ENCODE results near the gene DEPDC7.
"Not testable (repeated sequence)": the region's sequence is repeated elsewhere in the genome, so short reads cannot be mapped to it uniquely, and the experiment has no call there.

DEPDC7 gene

GRCh38 chr11:33015621-33016551, at the start of gene DEPDC7:
Gene DEPDC7, plus strand, starts transcription at chr11:33015878. Its CDS starts 78 bp downstream, at chr11:33015956.
- DNase-seq = peak; percentile 90

GRCh38 chr11:32968541-32968940, 47.1 kb upstream of the DEPDC7 start:
- DNase-seq = no peak

GRCh38 chr11:32972233-32972632, 43.4 kb upstream of the DEPDC7 start:
- DNase-seq = not testable (repeated sequence)

GRCh38 chr11:32972781-32973180, 42.9 kb upstream of the DEPDC7 start:
- DNase-seq = no peak

GRCh38 chr11:32982626-32983025, 33.1 kb upstream of the DEPDC7 start:
- no peak for DNase-seq

- DNase-seq = no peak
Observed at GRCh38 chr11:32983506-32983905, 32.2 kb upstream of the DEPDC7 start.

- DNase-seq = no peak
Observed at GRCh38 chr11:32985600-32985999, 30.1 kb upstream of the DEPDC7 start.

GRCh38 chr11:32987851-32988250, 27.8 kb upstream of the DEPDC7 start:
- no peak for DNase-seq

- DNase-seq = no peak
Observed at GRCh38 chr11:32990481-32990880, 25.2 kb upstream of the DEPDC7 start.

GRCh38 chr11:32991427-32991826, 24.3 kb upstream of the DEPDC7 start:
- DNase-seq = no peak

- DNase-seq = no peak
Observed at GRCh38 chr11:32991898-32992297, 23.8 kb upstream of the DEPDC7 start.

- DNase-seq = peak; percentile 88
Observed at GRCh38 chr11:33000181-33000580, 15.5 kb upstream of the DEPDC7 start.

- DNase-seq = no peak
Observed at GRCh38 chr11:33001281-33001680, 14.4 kb upstream of the DEPDC7 start.

GRCh38 chr11:33001751-33002542, 13.7 kb upstream of the DEPDC7 start:
- no peak for DNase-seq

GRCh38 chr11:33005175-33005574, 10.5 kb upstream of the DEPDC7 start:
- no peak for DNase-seq

GRCh38 chr11:33006010-33006409, 9.7 kb upstream of the DEPDC7 start:
- no peak for DNase-seq

- no peak for DNase-seq
Observed at GRCh38 chr11:33013755-33014154, 1.9 kb upstream of the DEPDC7 start.

GRCh38 chr11:33016654-33017053, 976 bp downstream of the DEPDC7 start:
- DNase-seq = no peak

GRCh38 chr11:33017478-33017877, 1.8 kb downstream of the DEPDC7 start:
- no peak for DNase-seq

- no peak for DNase-seq
Observed at GRCh38 chr11:33017965-33018364, 2.3 kb downstream of the DEPDC7 start.

GRCh38 chr11:33018840-33019239, 3.2 kb downstream of the DEPDC7 start:
- no peak for DNase-seq

- no peak for DNase-seq
Observed at GRCh38 chr11:33021501-33021900, 5.8 kb downstream of the DEPDC7 start.

GRCh38 chr11:33021937-33022336, 6.3 kb downstream of the DEPDC7 start:
- no peak for DNase-seq

GRCh38 chr11:33025339-33025722, 9.7 kb downstream of the DEPDC7 start:
- no peak for DNase-seq

Data from fibroblast of upper back skin (primary cell).